HEK293 (cell line): ENCODE data around the gene CMTM2.

Source experiments
- KLF10 ChIP-seq: fragments of 450-650 bp; IDR thresholded peaks from 2 replicates; pipeline ENCODE4 v1.5.1; 2018; ENCODE audit warnings: missing biosample characterization, mild to moderate bottlenecking, missing genetic modification characterization
- MEIS1 ChIP-seq: sonication (generic); formaldehyde crosslinking; IDR thresholded peaks from 2 replicates; pipeline ENCODE4 v1.8.1; 2022; ENCODE audit warnings: missing genetic modification reagents, mild to moderate bottlenecking, borderline replicate concordance
- SALL2 ChIP-seq: fragments of 450-650 bp; formaldehyde crosslinking; IDR thresholded peaks from 2 replicates; pipeline ENCODE4 v1.5.0; 2017; ENCODE audit warnings: missing biosample characterization, mild to moderate bottlenecking, missing genetic modification characterization, borderline replicate concordance
- SCRT1 ChIP-seq: fragments of 450-650 bp; formaldehyde crosslinking; IDR thresholded peaks from 2 replicates; pipeline ENCODE4 v1.5.1; 2016; ENCODE audit warnings: missing biosample characterization, missing genetic modification characterization, borderline replicate concordance
- SP2 ChIP-seq: fragments of 450-650 bp; formaldehyde crosslinking; IDR thresholded peaks from 2 replicates; pipeline ENCODE4 v1.5.1; 2016; ENCODE audit warnings: missing biosample characterization, missing genetic modification characterization
- TRIM28 ChIP-seq: IDR thresholded peaks from 2 replicates; pipeline ENCODE4 v1.6.1; 2011; ENCODE audit warnings: low read length, control low read depth, borderline replicate concordance
- YY1 ChIP-seq: fragments of 450-650 bp; formaldehyde crosslinking; IDR thresholded peaks from 2 replicates; pipeline ENCODE4 v1.5.1; 2018; ENCODE audit warnings: missing biosample characterization, missing genetic modification characterization
- ZNF10 ChIP-seq: fragments of 450-650 bp; formaldehyde crosslinking; IDR thresholded peaks from 2 replicates; pipeline ENCODE4 v1.5.1; 2017; ENCODE audit warnings: missing biosample characterization, missing genetic modification characterization
- ZNF114 ChIP-seq: fragments of 450-650 bp; formaldehyde crosslinking; IDR thresholded peaks from 2 replicates; pipeline ENCODE4 v1.5.0; 2017; ENCODE audit warnings: missing biosample characterization, missing genetic modification characterization
- ZNF133 ChIP-seq: fragments of 450-650 bp; formaldehyde crosslinking; IDR thresholded peaks from 2 replicates; pipeline ENCODE4 v1.5.1; 2016; ENCODE audit warnings: missing biosample characterization, missing genetic modification characterization
- ZNF175 ChIP-seq: fragments of 450-650 bp; formaldehyde crosslinking; IDR thresholded peaks from 2 replicates; pipeline ENCODE4 v1.5.1; 2016; ENCODE audit warnings: missing biosample characterization, missing genetic modification characterization
- ZNF184 ChIP-seq: fragments of 450-650 bp; IDR thresholded peaks from 2 replicates; pipeline ENCODE4 v1.5.1; 2018; ENCODE audit warnings: missing biosample characterization, mild to moderate bottlenecking, missing genetic modification characterization
- ZNF223 ChIP-seq: fragments of 450-650 bp; formaldehyde crosslinking; IDR thresholded peaks from 2 replicates; pipeline ENCODE4 v1.5.1; 2016; ENCODE audit warnings: missing biosample characterization, missing genetic modification characterization
- ZNF23 ChIP-seq: fragments of 450-650 bp; formaldehyde crosslinking; IDR thresholded peaks from 2 replicates; pipeline ENCODE4 v1.5.1; 2016; ENCODE audit warnings: missing biosample characterization, missing genetic modification characterization, borderline replicate concordance
- ZNF416 ChIP-seq: fragments of 450-650 bp; formaldehyde crosslinking; IDR thresholded peaks from 2 replicates; pipeline ENCODE4 v1.5.1; 2016; ENCODE audit warnings: missing biosample characterization, missing genetic modification characterization
- ZNF433 ChIP-seq: fragments of 450-650 bp; formaldehyde crosslinking; IDR thresholded peaks from 2 replicates; pipeline ENCODE4 v1.5.1; 2016; ENCODE audit warnings: missing biosample characterization, missing genetic modification characterization, low read depth
- ZNF529 ChIP-seq: fragments of 450-650 bp; formaldehyde crosslinking; IDR thresholded peaks from 2 replicates; pipeline ENCODE4 v1.5.1; 2017; ENCODE audit warnings: missing genetic modification characterization, missing biosample characterization; ENCODE audit not compliant: insufficient replicate concordance
- ZNF555 ChIP-seq: fragments of 450-650 bp; formaldehyde crosslinking; conservative IDR thresholded peaks from 2 replicates; pipeline ENCODE4 v1.5.1; 2017; ENCODE audit warnings: missing biosample characterization, mild to moderate bottlenecking, missing genetic modification characterization, inconsistent platforms
- ZNF560 ChIP-seq: fragments of 450-650 bp; formaldehyde crosslinking; IDR thresholded peaks from 2 replicates; pipeline ENCODE4 v1.5.1; 2017; ENCODE audit warnings: missing biosample characterization, missing genetic modification characterization, borderline replicate concordance
- ZNF610 ChIP-seq: fragments of 450-650 bp; formaldehyde crosslinking; IDR thresholded peaks from 2 replicates; pipeline ENCODE4 v1.5.1; 2016; ENCODE audit warnings: missing biosample characterization, missing genetic modification characterization, borderline replicate concordance
- ZNF664 ChIP-seq: fragments of 450-650 bp; formaldehyde crosslinking; IDR thresholded peaks from 2 replicates; pipeline ENCODE4 v1.5.1; 2016; ENCODE audit warnings: missing biosample characterization, missing genetic modification characterization
- ZNF768 ChIP-seq: fragments of 450-650 bp; formaldehyde crosslinking; IDR thresholded peaks from 2 replicates; pipeline ENCODE4 v1.5.1; 2018; ENCODE audit warnings: missing biosample characterization, mild to moderate bottlenecking, missing genetic modification characterization
- TF ChIP-seq, protein P1 (sequence below): fragments of 450-650 bp; formaldehyde crosslinking; IDR thresholded peaks from 2 replicates; pipeline ENCODE4 v1.5.1; 2017; ENCODE audit warnings: missing biosample characterization, missing genetic modification characterization
- TF ChIP-seq, protein P2 (sequence below): fragments of 450-650 bp; formaldehyde crosslinking; IDR thresholded peaks from 2 replicates; pipeline ENCODE4 v1.5.1; 2016; ENCODE audit warnings: missing biosample characterization, missing genetic modification characterization
- TF ChIP-seq, protein P3 (sequence below): fragments of 450-650 bp; formaldehyde crosslinking; IDR thresholded peaks from 2 replicates; pipeline ENCODE4 v1.5.1; 2017; ENCODE audit warnings: missing biosample characterization, missing genetic modification characterization
- TF ChIP-seq, protein P4 (sequence below): fragments of 450-650 bp; formaldehyde crosslinking; IDR thresholded peaks from 2 replicates; pipeline ENCODE4 v1.5.1; 2016; ENCODE audit warnings: missing biosample characterization, missing genetic modification characterization
- TF ChIP-seq, protein P5 (sequence below): fragments of 450-650 bp; formaldehyde crosslinking; IDR thresholded peaks from 2 replicates; pipeline ENCODE4 v1.5.1; 2016; ENCODE audit warnings: missing biosample characterization, missing genetic modification characterization
- TF ChIP-seq, protein P6 (sequence below): fragments of 450-650 bp; formaldehyde crosslinking; IDR thresholded peaks from 2 replicates; pipeline ENCODE4 v1.5.1; 2016; ENCODE audit warnings: missing biosample characterization, missing genetic modification characterization
- TF ChIP-seq, protein P7 (sequence below): fragments of 450-650 bp; formaldehyde crosslinking; IDR thresholded peaks from 2 replicates; pipeline ENCODE4 v1.5.1; 2016; ENCODE audit warnings: missing biosample characterization, missing genetic modification characterization

CMTM2 gene

DNA sequence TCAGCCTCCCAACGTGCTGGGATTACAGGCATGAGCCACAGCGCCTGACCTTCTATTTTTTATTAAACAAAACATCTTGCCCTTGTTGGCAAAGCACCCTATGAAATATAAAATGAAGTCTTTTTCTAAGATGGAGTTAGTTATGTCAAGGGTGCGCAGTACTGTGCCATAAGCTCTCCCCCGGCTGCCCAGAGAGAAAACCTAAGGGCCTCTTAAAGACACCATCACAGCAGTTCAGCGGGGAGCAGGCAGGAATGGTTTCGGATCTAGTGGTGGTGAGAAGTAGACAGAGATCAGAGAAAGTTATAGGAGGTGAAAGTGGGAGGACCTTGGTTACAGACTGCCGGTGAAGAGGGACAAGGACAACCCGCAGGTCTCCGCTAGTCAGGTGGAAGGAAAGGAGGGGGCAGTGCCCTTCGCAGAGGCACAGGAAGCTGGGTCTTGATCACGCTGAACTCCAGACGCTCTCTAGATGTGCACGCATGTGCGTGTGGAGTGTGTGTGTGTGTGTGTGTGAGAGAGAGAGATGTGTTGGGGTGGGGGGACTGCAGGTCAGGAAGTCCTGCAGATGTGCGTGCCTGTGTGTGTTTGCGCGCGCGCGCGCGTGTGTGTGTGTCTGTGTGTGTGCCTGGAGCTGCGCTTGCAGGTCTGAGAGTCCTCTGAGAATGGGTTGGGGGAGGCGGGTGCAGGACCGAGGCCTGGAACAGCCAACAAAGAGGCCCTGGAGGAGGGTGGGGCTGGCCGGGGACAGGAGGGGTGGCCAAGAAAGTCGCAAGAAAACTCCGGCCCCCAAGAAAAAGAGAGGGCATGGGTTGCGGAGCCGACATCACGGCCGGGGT lies 24.5 kb downstream of the CMTM2 start (continued):
- TF ChIP-seq ZNF416 (tag by site-specific recombination), result peak; percentile 31; the same call in 1 of the 2 replicates
- TF ChIP-seq ZNF433, result no peak
- TF ChIP-seq ZNF114 (tag by site-specific recombination), result no peak
- TF ChIP-seq SALL2 (tag by site-specific recombination), result 0 out of 2 replicates have a peak, but pooled peaks have one; percentile 34
- no peak for TF ChIP-seq ZNF529 (tag by site-specific recombination)
- TF ChIP-seq, protein P1, sequence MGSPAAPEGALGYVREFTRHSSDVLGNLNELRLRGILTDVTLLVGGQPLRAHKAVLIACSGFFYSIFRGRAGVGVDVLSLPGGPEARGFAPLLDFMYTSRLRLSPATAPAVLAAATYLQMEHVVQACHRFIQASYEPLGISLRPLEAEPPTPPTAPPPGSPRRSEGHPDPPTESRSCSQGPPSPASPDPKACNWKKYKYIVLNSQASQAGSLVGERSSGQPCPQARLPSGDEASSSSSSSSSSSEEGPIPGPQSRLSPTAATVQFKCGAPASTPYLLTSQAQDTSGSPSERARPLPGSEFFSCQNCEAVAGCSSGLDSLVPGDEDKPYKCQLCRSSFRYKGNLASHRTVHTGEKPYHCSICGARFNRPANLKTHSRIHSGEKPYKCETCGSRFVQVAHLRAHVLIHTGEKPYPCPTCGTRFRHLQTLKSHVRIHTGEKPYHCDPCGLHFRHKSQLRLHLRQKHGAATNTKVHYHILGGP (tag by site-specific recombination), result peak; percentile 19; the same call in 1 of the 2 replicates
- TF ChIP-seq ZNF23 (tag by site-specific recombination), result no peak
- TF ChIP-seq ZNF133 (tag by site-specific recombination), result no peak; the same call in 1 of the 2 replicates
- TF ChIP-seq, protein P2, sequence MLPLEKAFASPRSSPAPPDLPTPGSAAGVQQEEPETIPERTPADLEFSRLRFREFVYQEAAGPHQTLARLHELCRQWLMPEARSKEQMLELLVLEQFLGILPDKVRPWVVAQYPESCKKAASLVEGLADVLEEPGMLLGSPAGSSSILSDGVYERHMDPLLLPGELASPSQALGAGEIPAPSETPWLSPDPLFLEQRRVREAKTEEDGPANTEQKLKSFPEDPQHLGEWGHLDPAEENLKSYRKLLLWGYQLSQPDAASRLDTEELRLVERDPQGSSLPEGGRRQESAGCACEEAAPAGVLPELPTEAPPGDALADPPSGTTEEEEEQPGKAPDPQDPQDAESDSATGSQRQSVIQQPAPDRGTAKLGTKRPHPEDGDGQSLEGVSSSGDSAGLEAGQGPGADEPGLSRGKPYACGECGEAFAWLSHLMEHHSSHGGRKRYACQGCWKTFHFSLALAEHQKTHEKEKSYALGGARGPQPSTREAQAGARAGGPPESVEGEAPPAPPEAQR, result no peak
- TF ChIP-seq, protein P3, sequence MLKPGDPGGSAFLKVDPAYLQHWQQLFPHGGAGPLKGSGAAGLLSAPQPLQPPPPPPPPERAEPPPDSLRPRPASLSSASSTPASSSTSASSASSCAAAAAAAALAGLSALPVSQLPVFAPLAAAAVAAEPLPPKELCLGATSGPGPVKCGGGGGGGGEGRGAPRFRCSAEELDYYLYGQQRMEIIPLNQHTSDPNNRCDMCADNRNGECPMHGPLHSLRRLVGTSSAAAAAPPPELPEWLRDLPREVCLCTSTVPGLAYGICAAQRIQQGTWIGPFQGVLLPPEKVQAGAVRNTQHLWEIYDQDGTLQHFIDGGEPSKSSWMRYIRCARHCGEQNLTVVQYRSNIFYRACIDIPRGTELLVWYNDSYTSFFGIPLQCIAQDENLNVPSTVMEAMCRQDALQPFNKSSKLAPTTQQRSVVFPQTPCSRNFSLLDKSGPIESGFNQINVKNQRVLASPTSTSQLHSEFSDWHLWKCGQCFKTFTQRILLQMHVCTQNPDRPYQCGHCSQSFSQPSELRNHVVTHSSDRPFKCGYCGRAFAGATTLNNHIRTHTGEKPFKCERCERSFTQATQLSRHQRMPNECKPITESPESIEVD (tag by site-specific recombination), result no peak
- TF ChIP-seq, protein P4, sequence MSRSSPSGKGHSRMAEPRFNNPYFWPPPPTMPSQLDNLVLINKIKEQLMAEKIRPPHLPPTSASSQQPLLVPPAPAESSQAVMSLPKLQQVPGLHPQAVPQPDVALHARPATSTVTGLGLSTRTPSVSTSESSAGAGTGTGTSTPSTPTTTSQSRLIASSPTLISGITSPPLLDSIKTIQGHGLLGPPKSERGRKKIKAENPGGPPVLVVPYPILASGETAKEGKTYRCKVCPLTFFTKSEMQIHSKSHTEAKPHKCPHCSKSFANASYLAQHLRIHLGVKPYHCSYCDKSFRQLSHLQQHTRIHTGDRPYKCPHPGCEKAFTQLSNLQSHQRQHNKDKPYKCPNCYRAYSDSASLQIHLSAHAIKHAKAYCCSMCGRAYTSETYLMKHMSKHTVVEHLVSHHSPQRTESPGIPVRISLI (tag by site-specific recombination), result no peak
- TF ChIP-seq YY1 (tag by site-specific recombination), result no peak
- no peak for TF ChIP-seq ZNF184 (tag by site-specific recombination)
- TF ChIP-seq, protein P5, sequence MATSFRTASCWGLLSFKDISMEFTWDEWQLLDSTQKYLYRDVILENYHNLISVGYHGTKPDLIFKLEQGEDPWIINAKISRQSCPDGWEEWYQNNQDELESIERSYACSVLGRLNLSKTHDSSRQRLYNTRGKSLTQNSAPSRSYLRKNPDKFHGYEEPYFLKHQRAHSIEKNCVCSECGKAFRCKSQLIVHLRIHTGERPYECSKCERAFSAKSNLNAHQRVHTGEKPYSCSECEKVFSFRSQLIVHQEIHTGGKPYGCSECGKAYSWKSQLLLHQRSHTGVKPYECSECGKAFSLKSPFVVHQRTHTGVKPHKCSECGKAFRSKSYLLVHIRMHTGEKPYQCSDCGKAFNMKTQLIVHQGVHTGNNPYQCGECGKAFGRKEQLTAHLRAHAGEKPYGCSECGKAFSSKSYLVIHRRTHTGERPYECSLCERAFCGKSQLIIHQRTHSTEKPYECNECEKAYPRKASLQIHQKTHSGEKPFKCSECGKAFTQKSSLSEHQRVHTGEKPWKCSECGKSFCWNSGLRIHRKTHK (tag by site-specific recombination), result no peak
- no peak for TF ChIP-seq ZNF768
- no peak for TF ChIP-seq KLF10 (tag by site-specific recombination)
- TF ChIP-seq, protein P6, sequence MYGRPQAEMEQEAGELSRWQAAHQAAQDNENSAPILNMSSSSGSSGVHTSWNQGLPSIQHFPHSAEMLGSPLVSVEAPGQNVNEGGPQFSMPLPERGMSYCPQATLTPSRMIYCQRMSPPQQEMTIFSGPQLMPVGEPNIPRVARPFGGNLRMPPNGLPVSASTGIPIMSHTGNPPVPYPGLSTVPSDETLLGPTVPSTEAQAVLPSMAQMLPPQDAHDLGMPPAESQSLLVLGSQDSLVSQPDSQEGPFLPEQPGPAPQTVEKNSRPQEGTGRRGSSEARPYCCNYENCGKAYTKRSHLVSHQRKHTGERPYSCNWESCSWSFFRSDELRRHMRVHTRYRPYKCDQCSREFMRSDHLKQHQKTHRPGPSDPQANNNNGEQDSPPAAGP, result 0 out of 2 replicates have a peak, but pooled peaks have one; percentile 36
- no peak for TF ChIP-seq MEIS1
- no peak for TF ChIP-seq ZNF560
- no peak for TF ChIP-seq ZNF175 (tag by site-specific recombination)
- TF ChIP-seq ZNF664 (tag by site-specific recombination), result peak; percentile 23; the same call in 1 of the 2 replicates
- no peak for TF ChIP-seq ZNF610
- TF ChIP-seq SCRT1 (tag by site-specific recombination), result no peak
- no peak for TF ChIP-seq ZNF223 (tag by site-specific recombination)
- TF ChIP-seq TRIM28, result peak; percentile 63; the same call in 1 of the 2 replicates
- TF ChIP-seq SP2 (tag by site-specific recombination), result peak; percentile 65
- TF ChIP-seq, protein P7, sequence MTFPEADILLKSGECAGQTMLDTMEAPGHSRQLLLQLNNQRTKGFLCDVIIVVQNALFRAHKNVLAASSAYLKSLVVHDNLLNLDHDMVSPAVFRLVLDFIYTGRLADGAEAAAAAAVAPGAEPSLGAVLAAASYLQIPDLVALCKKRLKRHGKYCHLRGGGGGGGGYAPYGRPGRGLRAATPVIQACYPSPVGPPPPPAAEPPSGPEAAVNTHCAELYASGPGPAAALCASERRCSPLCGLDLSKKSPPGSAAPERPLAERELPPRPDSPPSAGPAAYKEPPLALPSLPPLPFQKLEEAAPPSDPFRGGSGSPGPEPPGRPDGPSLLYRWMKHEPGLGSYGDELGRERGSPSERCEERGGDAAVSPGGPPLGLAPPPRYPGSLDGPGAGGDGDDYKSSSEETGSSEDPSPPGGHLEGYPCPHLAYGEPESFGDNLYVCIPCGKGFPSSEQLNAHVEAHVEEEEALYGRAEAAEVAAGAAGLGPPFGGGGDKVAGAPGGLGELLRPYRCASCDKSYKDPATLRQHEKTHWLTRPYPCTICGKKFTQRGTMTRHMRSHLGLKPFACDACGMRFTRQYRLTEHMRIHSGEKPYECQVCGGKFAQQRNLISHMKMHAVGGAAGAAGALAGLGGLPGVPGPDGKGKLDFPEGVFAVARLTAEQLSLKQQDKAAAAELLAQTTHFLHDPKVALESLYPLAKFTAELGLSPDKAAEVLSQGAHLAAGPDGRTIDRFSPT, result peak; percentile 38; the same call in 1 of the 2 replicates
- no peak for TF ChIP-seq ZNF555 (tag by site-specific recombination)
- TF ChIP-seq ZNF10 (tag by site-specific recombination), result no peak
